SU-DHL-6 (cell line): ENCODE measurements around the gene PKHD1.

ENCODE experiments used
- H2AFZ ChIP-seq: fragments of 200-600 bp; sonication (generic); 2 replicates; pipeline ENCODE4 v1.6.1; 2014; ENCODE audit warnings: low read depth, mild to moderate bottlenecking, moderate library complexity, mixed read lengths, antibody characterized with exemption, low read length; ENCODE audit not compliant: severe bottlenecking
- H3F3A ChIP-seq: fragments of 200-600 bp; shearing (Covaris generic); 2 replicates; pipeline ENCODE4 v1.6.0; 2016; ENCODE audit warnings: antibody characterized with exemption, mild to moderate bottlenecking; ENCODE audit not compliant: insufficient read depth
- H3K27ac ChIP-seq: fragments of 200-600 bp; sonication (generic); 2 replicates; pipeline ENCODE4 v1.5.1; 2016; ENCODE audit warnings: low read depth, mild to moderate bottlenecking, low read length, moderate library complexity, mixed read lengths
- H3K27me3 ChIP-seq: fragments of 200-600 bp; sonication (generic), shearing (Covaris generic); 2 replicates; pipeline ENCODE4 v1.6.0; 2014; ENCODE audit warnings: mild to moderate bottlenecking, low read length
- H3K36me3 ChIP-seq: fragments of 200-600 bp; sonication (generic); 2 replicates; pipeline ENCODE4 v1.6.1; 2014; ENCODE audit warnings: mild to moderate bottlenecking, low read length, mixed read lengths
- H3K4me2 ChIP-seq: fragments of 300-600, 200-600 bp; shearing (Covaris generic), sonication (generic); 2 replicates; pipeline ENCODE4 v1.6.0; 2014; ENCODE audit warnings: low read length, low read depth, mild to moderate bottlenecking; ENCODE audit not compliant: poor library complexity, severe bottlenecking
- H3K4me3 ChIP-seq: fragments of 200-600 bp; sonication (generic); 2 replicates; pipeline ENCODE4 v1.5.1; 2014; ENCODE audit warnings: antibody characterized with exemption, low read length, mild to moderate bottlenecking, mixed read lengths; ENCODE audit not compliant: insufficient read depth, poor library complexity, severe bottlenecking
- H3K79me2 ChIP-seq: fragments of 200-600 bp; sonication (generic); 2 replicates; pipeline ENCODE4 v1.6.1; 2014; ENCODE audit warnings: mild to moderate bottlenecking, low read length, moderate library complexity; ENCODE audit not compliant: insufficient read depth
- H3K9ac ChIP-seq: fragments of 200-600 bp; sonication (generic); 2 replicates; pipeline ENCODE4 v1.7.0; 2014; ENCODE audit warnings: mild to moderate bottlenecking, low read length
- H3K9me2 ChIP-seq: fragments of 200-600 bp; sonication (generic); replicated peaks from 2 replicates; pipeline ENCODE4 v1.6.1; 2014; ENCODE audit warnings: low read length; ENCODE audit not compliant: insufficient read depth
- H3K9me3 ChIP-seq: fragments of 200-600 bp; sonication (generic); 2 replicates; pipeline ENCODE4 v1.6.1; 2014; ENCODE audit warnings: low read length, mixed read lengths; ENCODE audit not compliant: insufficient read depth
- H4K20me1 ChIP-seq: fragments of 200-600 bp; sonication (generic); 2 replicates; pipeline ENCODE4 v1.6.1; 2014; ENCODE audit warnings: low read depth, mild to moderate bottlenecking, antibody characterized with exemption, low read length, moderate library complexity, mixed read lengths
- CTCF ChIP-seq: fragments of 200-600 bp; sonication (generic); IDR thresholded peaks from one replicate; pipeline ENCODE4 v1.5.1; 2017; ENCODE audit warnings: antibody characterized with exemption, mild to moderate bottlenecking, low read length, moderate library complexity; ENCODE audit not compliant: insufficient read depth, poor library complexity, severe bottlenecking
- EZH2phosphoT487 ChIP-seq: fragments of 200-600 bp; sonication (generic), shearing (Covaris generic); conservative IDR thresholded peaks from 2 replicates; pipeline ENCODE4 v1.6.1; 2018; ENCODE audit warnings: mild to moderate bottlenecking, antibody characterized with exemption, low read length, moderate library complexity, mixed read lengths

Gene PKHD1

GRCh38 chr6:52016915-52017748 is 70.3 kb downstream of the PKHD1 start:
- Histone ChIP-seq H3K9me3 (no peaks in the 10 kb centered on the region), H3K36me3 (no peaks in the 10 kb centered on the region), H3K27ac (no peak overlapping the region)

GRCh38 chr6:52015953-52016352 is 71.5 kb downstream of the PKHD1 start:
- no peaks in the 10 kb centered on the region for H4K20me1 ChIP-seq
- no peaks in the 10 kb centered on the region for H3K9me2 ChIP-seq
- no peaks in the 10 kb centered on the region for H3F3A ChIP-seq
- TF ChIP-seq EZH2phosphoT487 (no peak), CTCF (no peak)
- no peak overlapping the region for H3K27ac ChIP-seq
- no peak overlapping the region for H2AFZ ChIP-seq
- H3K36me3 ChIP-seq, result no peaks in the 10 kb centered on the region
- H3K4me2 ChIP-seq, result no peak overlapping the region
- no peak overlapping the region for H3K9ac ChIP-seq
- no peaks in the 10 kb centered on the region for H3K9me3 ChIP-seq
- H3K79me2 ChIP-seq, result no peaks in the 10 kb centered on the region
- no peaks in the 10 kb centered on the region for H3K27me3 ChIP-seq
- no peak overlapping the region for H3K4me3 ChIP-seq

More at GRCh38 chr6:52016915-52017748, 70.3 kb downstream of the PKHD1 start:
- Histone ChIP-seq H2AFZ (no peak overlapping the region), H3K9ac (no peak overlapping the region), H4K20me1 (no peaks in the 10 kb centered on the region), H3K4me3 (no peak overlapping the region), H3K27me3 (no peaks in the 10 kb centered on the region), H3K79me2 (no peaks in the 10 kb centered on the region), H3K9me2 (no peaks in the 10 kb centered on the region), H3F3A (no peaks in the 10 kb centered on the region), H3K4me2 (no peak overlapping the region)
- TF ChIP-seq CTCF, result no peak
- no peak for TF ChIP-seq EZH2phosphoT487

- H3F3A ChIP-seq, result no peaks in the 10 kb centered on the region
- no peaks in the 10 kb centered on the region for H3K9me2 ChIP-seq
- no peaks in the 10 kb centered on the region for H3K36me3 ChIP-seq
- no peaks in the 10 kb centered on the region for H3K79me2 ChIP-seq
- H2AFZ ChIP-seq, result no peak overlapping the region
- H3K27ac ChIP-seq, result no peak overlapping the region
- no peaks in the 10 kb centered on the region for H4K20me1 ChIP-seq
- H3K4me2 ChIP-seq, result no peak overlapping the region
- H3K27me3 ChIP-seq, result no peaks in the 10 kb centered on the region
- H3K9ac ChIP-seq, result no peak overlapping the region
- H3K4me3 ChIP-seq, result no peak overlapping the region
- no peaks in the 10 kb centered on the region for H3K9me3 ChIP-seq
- TF ChIP-seq CTCF (no peak), EZH2phosphoT487 (no peak)
These were observed 73.0 kb downstream of the PKHD1 start for GRCh38 chr6:52014391-52014790.
